Measurements from ENCODE around the gene BZW2.
A peak's percentile ranks its signal among the peaks of the same experiment; 100 is the strongest.

The BZW2 gene

GRCh38 chr7:16645593-16646471 lies at the start of gene BZW2, which contains the start of gene ANKMY2:
TSS of gene BZW2 (plus strand) at chr7:16646181. CDS start at chr7:16665444, 19,263 bp downstream.
TSS of gene ANKMY2 (minus strand) at chr7:16645754. CDS start at chr7:16645573, 181 bp downstream.
- DNase-seq, result peak; percentile 90

- DNase-seq, result no peak
Measured at GRCh38 chr7:16598015-16598414, 48.0 kb upstream of the BZW2 start.

- DNase-seq, result no peak
Measured at GRCh38 chr7:16599860-16600259, 46.1 kb upstream of the BZW2 start.

GRCh38 chr7:16603633-16604032 lies 42.3 kb upstream of the BZW2 start:
- no peak for DNase-seq

- no peak for DNase-seq
Measured at GRCh38 chr7:16604054-16604453, 41.9 kb upstream of the BZW2 start.

GRCh38 chr7:16606704-16607103 lies 39.3 kb upstream of the BZW2 start:
- DNase-seq, result no peak

- no peak for DNase-seq
Measured at GRCh38 chr7:16609842-16610450, 36.0 kb upstream of the BZW2 start.

GRCh38 chr7:16611711-16612110 lies 34.3 kb upstream of the BZW2 start:
- no peak for DNase-seq

- no peak for DNase-seq
Measured at GRCh38 chr7:16615228-16615627, 30.8 kb upstream of the BZW2 start.

GRCh38 chr7:16616122-16616521 lies 29.9 kb upstream of the BZW2 start:
- DNase-seq, result no peak

GRCh38 chr7:16616542-16616941 lies 29.4 kb upstream of the BZW2 start:
- no peak for DNase-seq

- no peak for DNase-seq
Measured at GRCh38 chr7:16619979-16620408, 26.0 kb upstream of the BZW2 start.

GRCh38 chr7:16626388-16626787 lies 19.6 kb upstream of the BZW2 start:
- no peak for DNase-seq

GRCh38 chr7:16627236-16627635 lies 18.7 kb upstream of the BZW2 start:
- DNase-seq, result no peak

- no peak for DNase-seq
Measured at GRCh38 chr7:16630654-16631053, 15.3 kb upstream of the BZW2 start.

GRCh38 chr7:16634271-16634738 lies 11.7 kb upstream of the BZW2 start:
- no peak for DNase-seq

GRCh38 chr7:16636555-16637101 lies 9.4 kb upstream of the BZW2 start:
- DNase-seq, result no peak

GRCh38 chr7:16637379-16637778 lies 8.6 kb upstream of the BZW2 start:
- DNase-seq, result no peak

GRCh38 chr7:16638282-16639280 lies 7.4 kb upstream of the BZW2 start:
- no peak for DNase-seq

- DNase-seq, result no peak
Measured at GRCh38 chr7:16644157-16644556, 1.8 kb upstream of the BZW2 start.

GRCh38 chr7:16644636-16645592 lies 1.1 kb upstream of the BZW2 start:
- DNase-seq, result peak; percentile 58
